ENCODE measurements around the gene CD24. TPM values are rescaled to one million over a fixed set of nuclear protein-coding genes. Genes with fewer than 3 reads are reported as not detected.

Gene CD24
- total RNA-seq, 1 donor from 2014 or later = 1,533 TPM

DNA sequence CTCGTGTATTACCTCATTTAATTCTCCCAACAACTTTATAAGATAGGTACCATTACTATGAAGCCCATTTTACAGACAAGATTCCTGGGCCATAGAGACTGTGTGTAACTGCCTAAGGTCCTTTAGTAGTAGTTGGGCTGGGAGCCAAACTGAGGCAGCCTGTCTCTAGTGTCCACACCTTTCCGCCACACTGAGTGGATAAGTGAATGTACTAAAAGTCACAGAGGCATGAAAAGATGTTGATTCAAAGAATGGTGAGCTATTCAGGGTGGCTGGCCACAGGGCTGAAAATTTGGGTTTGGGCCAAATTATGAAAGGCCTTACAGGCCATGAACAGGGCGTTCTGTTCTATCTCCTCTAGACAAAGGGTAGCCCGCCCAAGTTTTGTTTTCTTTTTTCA is 11.0 kb downstream of the CD24 start:
- H3K27ac Mint-ChIP-seq = no peak overlapping the region
- no peak for TF ChIP-seq CTCF (IDR thresholded peaks at IDR 0.05; ENCODE audit: unreplicated experiment)
- peaks cover 8% of the 10 kb centered on the region for H3K9me3 Mint-ChIP-seq (ENCODE audit: low read depth)
- peaks cover 8% of the 10 kb centered on the region for H3K4me1 Mint-ChIP-seq (ENCODE audit: low read depth)
- H3K27me3 Mint-ChIP-seq = no peaks in the 10 kb centered on the region
- peaks cover 7% of the 10 kb centered on the region for H3K36me3 Mint-ChIP-seq (ENCODE audit: insufficient read depth)
- H3K4me3 Mint-ChIP-seq (ENCODE audit: low read depth) = no peak overlapping the region
- DNase-seq (ENCODE audit: low spot score, unreplicated experiment) = no peak

GRCh38 chr6:106961801-106962200 is 12.7 kb downstream of the CD24 start:
- H3K27me3 Mint-ChIP-seq = no peaks in the 10 kb centered on the region
- no peak for TF ChIP-seq CTCF (IDR thresholded peaks at IDR 0.05; ENCODE audit: unreplicated experiment)
- peaks cover 8% of the 10 kb centered on the region for H3K9me3 Mint-ChIP-seq (ENCODE audit: low read depth)
- no peaks in the 10 kb centered on the region for H3K36me3 Mint-ChIP-seq (ENCODE audit: insufficient read depth)
- DNase-seq (ENCODE audit: low spot score, unreplicated experiment) = no peak
- H3K4me3 Mint-ChIP-seq (ENCODE audit: low read depth) = no peak overlapping the region
- H3K4me1 Mint-ChIP-seq (ENCODE audit: low read depth) = peaks cover 8% of the 10 kb centered on the region
- no peak overlapping the region for H3K27ac Mint-ChIP-seq

DNA sequence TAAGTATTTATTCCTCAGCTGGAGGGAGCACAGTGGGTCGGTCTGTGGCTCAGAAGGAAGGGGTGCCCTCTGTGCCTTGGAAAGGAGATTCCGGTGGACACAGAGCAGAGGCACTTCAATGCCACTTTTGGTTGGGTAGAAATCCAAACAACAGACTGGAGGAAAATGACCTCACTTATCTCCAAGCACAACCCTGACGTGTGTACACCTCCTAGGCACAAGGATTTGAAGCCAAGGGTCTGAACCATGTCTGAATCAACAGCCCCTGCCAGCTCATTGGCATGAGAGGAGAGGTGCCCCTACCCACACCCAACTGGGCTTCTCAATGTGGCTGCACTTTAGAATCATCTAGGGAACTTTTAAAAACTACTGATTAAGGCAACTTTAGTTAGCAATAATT is 13.4 kb downstream of the CD24 start:
- TF ChIP-seq CTCF (IDR thresholded peaks at IDR 0.05; ENCODE audit: unreplicated experiment) = no peak
- Mint-ChIP-seq H3K36me3 (ENCODE audit: insufficient read depth) (no peaks in the 10 kb centered on the region), H3K9me3 (ENCODE audit: low read depth) (peaks cover 5% of the 10 kb centered on the region), H3K27ac (no peak overlapping the region), H3K4me1 (ENCODE audit: low read depth) (peaks cover 8% of the 10 kb centered on the region), H3K27me3 (no peaks in the 10 kb centered on the region), H3K4me3 (ENCODE audit: low read depth) (no peak overlapping the region)
- no peak for DNase-seq (ENCODE audit: low spot score, unreplicated experiment)

DNA sequence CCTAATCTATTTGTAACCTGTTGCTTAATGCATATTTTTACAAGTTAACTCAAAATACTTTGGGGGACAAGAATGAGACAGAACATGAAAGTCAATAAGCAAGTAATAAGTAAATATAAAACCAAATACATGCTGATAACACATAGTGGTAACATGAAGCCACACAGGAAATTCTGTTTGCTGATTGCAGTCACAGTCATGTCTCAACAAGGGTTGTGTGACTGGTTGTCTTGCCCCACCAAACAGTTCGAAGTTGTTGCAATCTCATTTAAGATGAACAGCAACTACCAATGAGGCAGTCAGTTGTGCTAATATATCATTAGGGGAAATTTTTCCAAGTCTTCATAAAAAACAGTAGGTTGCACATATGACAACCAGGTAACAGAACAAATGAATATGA is 14.5 kb downstream of the CD24 start:
- H3K27ac Mint-ChIP-seq = no peak overlapping the region
- no peak for DNase-seq (ENCODE audit: low spot score, unreplicated experiment)

GRCh38 chr6:106939848-106940247 is 34.7 kb downstream of the CD24 start:
- Mint-ChIP-seq H3K36me3 (ENCODE audit: insufficient read depth) (no peaks in the 10 kb centered on the region), H3K4me1 (ENCODE audit: low read depth) (peaks cover 6% of the 10 kb centered on the region), H3K27ac (no peak overlapping the region), H3K27me3 (no peaks in the 10 kb centered on the region), H3K4me3 (ENCODE audit: low read depth) (no peak overlapping the region), H3K9me3 (ENCODE audit: low read depth) (no peaks in the 10 kb centered on the region)
- no peak for TF ChIP-seq CTCF (IDR thresholded peaks at IDR 0.05; ENCODE audit: unreplicated experiment)
- no peak for DNase-seq (ENCODE audit: low spot score, unreplicated experiment)

More for the DNA sequence above, 14.5 kb downstream of the CD24 start:
- H3K36me3 Mint-ChIP-seq (ENCODE audit: insufficient read depth) = no peaks in the 10 kb centered on the region
- peaks cover 5% of the 10 kb centered on the region for H3K9me3 Mint-ChIP-seq (ENCODE audit: low read depth)
- TF ChIP-seq CTCF (IDR thresholded peaks at IDR 0.05; ENCODE audit: unreplicated experiment) = no peak
- H3K4me1 Mint-ChIP-seq (ENCODE audit: low read depth) = peaks cover 8% of the 10 kb centered on the region
- no peak overlapping the region for H3K4me3 Mint-ChIP-seq (ENCODE audit: low read depth)
- no peaks in the 10 kb centered on the region for H3K27me3 Mint-ChIP-seq

All from progenitor cell of endocrine pancreas (in vitro differentiated cells).